Progenitor cell of endocrine pancreas (in vitro differentiated cells): ENCODE measurements around the gene MAPKAPK2. TPM values are rescaled to one million over a fixed set of nuclear protein-coding genes. Genes with fewer than 3 reads are reported as not detected.

Experiments
- DNase-seq: peaks from one replicate; pipeline ENCODE4 v3.0.0; 2021; ENCODE audit warnings: low spot score; ENCODE audit not compliant: unreplicated experiment
- H3K27ac Mint-ChIP-seq: 2 replicates; pipeline ENCODE4 v1.8.0; 2021; ENCODE audit warnings: mild to moderate bottlenecking, moderate library complexity, mixed read lengths
- H3K27me3 Mint-ChIP-seq: 2 replicates; pipeline ENCODE4 v1.8.0; 2021; ENCODE audit warnings: mixed read lengths
- H3K36me3 Mint-ChIP-seq: 2 replicates; pipeline ENCODE4 v1.8.0; 2022; ENCODE audit warnings: mixed read lengths; ENCODE audit not compliant: insufficient read depth
- H3K4me1 Mint-ChIP-seq: 2 replicates; pipeline ENCODE4 v1.8.0; 2021; ENCODE audit warnings: low read depth, mixed read lengths
- H3K4me3 Mint-ChIP-seq: 2 replicates; pipeline ENCODE4 v1.8.0; 2021; ENCODE audit warnings: low read depth, mild to moderate bottlenecking, moderate library complexity, mixed read lengths
- H3K9me3 Mint-ChIP-seq: 2 replicates; pipeline ENCODE4 v1.8.0; 2021; ENCODE audit warnings: low read depth, mixed read lengths
- CTCF ChIP-seq: fragments of 200-600 bp; sonication (generic); IDR thresholded peaks from one replicate; pipeline ENCODE4 v1.5.0; 2021; ENCODE audit warnings: antibody characterized with exemption, mild to moderate bottlenecking; ENCODE audit not compliant: unreplicated experiment
- total RNA-seq: library from RNA; stranded (reverse); gene quantifications from 2 replicates; pipeline ENCODE4 v1.2.1, GENCODE V29; 2021

MAPKAPK2 gene
- total RNA-seq, 1 donor from 2014 or later = 60.8 TPM

- TF ChIP-seq CTCF = no peak
- no peaks in the 10 kb centered on the region for H3K9me3 Mint-ChIP-seq
- H3K4me1 Mint-ChIP-seq = no peaks in the 10 kb centered on the region
- H3K27ac Mint-ChIP-seq = no peak overlapping the region
- peaks cover 47% of the 10 kb centered on the region for H3K27me3 Mint-ChIP-seq
- H3K4me3 Mint-ChIP-seq = no peak overlapping the region
- H3K36me3 Mint-ChIP-seq = no peaks in the 10 kb centered on the region
- no peak for DNase-seq
Measured at GRCh38 chr1:206679738-206680211, 4.9 kb upstream of the MAPKAPK2 start.

- Mint-ChIP-seq H3K4me1 (no peaks in the 10 kb centered on the region), H3K27ac (no peak overlapping the region), H3K36me3 (no peaks in the 10 kb centered on the region), H3K4me3 (no peak overlapping the region), H3K9me3 (no peaks in the 10 kb centered on the region), H3K27me3 (peaks cover 47% of the 10 kb centered on the region)
- no peak for DNase-seq
- no peak for TF ChIP-seq CTCF
Measured at GRCh38 chr1:206680279-206680678, 4.4 kb upstream of the MAPKAPK2 start.

- H3K9me3 Mint-ChIP-seq = no peaks in the 10 kb centered on the region
- H3K27ac Mint-ChIP-seq = no peak overlapping the region
- no peaks in the 10 kb centered on the region for H3K36me3 Mint-ChIP-seq
Measured at GRCh38 chr1:206681359-206681758, 3.3 kb upstream of the MAPKAPK2 start.

GRCh38 chr1:206682111-206682510 lies 2.6 kb upstream of the MAPKAPK2 start:
- no peaks in the 10 kb centered on the region for H3K9me3 Mint-ChIP-seq
- H3K36me3 Mint-ChIP-seq = no peaks in the 10 kb centered on the region
- no peak overlapping the region for H3K27ac Mint-ChIP-seq
- H3K27me3 Mint-ChIP-seq = peaks cover 47% of the 10 kb centered on the region
- DNase-seq = no peak
- TF ChIP-seq CTCF = no peak
- no peak overlapping the region for H3K4me3 Mint-ChIP-seq
- peaks cover 11% of the 10 kb centered on the region for H3K4me1 Mint-ChIP-seq

More at GRCh38 chr1:206681359-206681758, 3.3 kb upstream of the MAPKAPK2 start:
- Mint-ChIP-seq H3K4me1 (peaks cover 3% of the 10 kb centered on the region), H3K27me3 (peaks cover 47% of the 10 kb centered on the region), H3K4me3 (no peak overlapping the region)
- DNase-seq = no peak
- no peak for TF ChIP-seq CTCF

- peaks cover 21% of the 10 kb centered on the region for H3K4me1 Mint-ChIP-seq
- peaks cover 47% of the 10 kb centered on the region for H3K27me3 Mint-ChIP-seq
- H3K9me3 Mint-ChIP-seq = no peaks in the 10 kb centered on the region
- TF ChIP-seq CTCF = no peak
- no peaks in the 10 kb centered on the region for H3K36me3 Mint-ChIP-seq
- H3K27ac Mint-ChIP-seq = no peak overlapping the region
- H3K4me3 Mint-ChIP-seq = peak overlapping the region; percentile 24
- DNase-seq = no peak
Measured at GRCh38 chr1:206683313-206683712, 1.4 kb upstream of the MAPKAPK2 start.
